IMR-90 (cell line): ENCODE results near the gene TNFRSF11A. TPM values are rescaled to one million over a fixed set of nuclear protein-coding genes. Genes with fewer than 3 reads are reported as not detected.

Source experiments
- ATAC-seq: fragments of 200-7000 bp; cut with Tn5 transposase; 2 replicates; pipeline ENCODE4 v1.9.1; 2020; ENCODE audit warnings: low read depth, mild to moderate bottlenecking, moderate library complexity
- BruUV-seq: library from RNA; stranded (reverse); fragments of 400-500 nt; replicated peaks from 2 replicates; lab custom pipeline; 2021; lab: Mats Ljungman, UMichigan
- CTCF ChIA-PET: fragments of 300-600 bp; formaldehyde crosslinking; extraction: SDS; loops from one replicate; lab custom pipeline; 2021; ENCODE audit warnings: antibody characterized with exemption; lab: Yijun Ruan, JAX
- POLR2A ChIA-PET: fragments of 300-600 bp; sonication (Branson Sonifier 250); formaldehyde crosslinking; loops from one replicate; lab custom pipeline; 2022; ENCODE audit warnings: antibody characterized with exemption; ENCODE audit not compliant: unreplicated experiment; lab: Charles Lee
- DNase-seq: peaks from one replicate; pipeline ENCODE4 v3.0.0; 2013
- H2AFZ ChIP-seq: replicated peaks from 2 replicates; pipeline ENCODE3; 2013; ENCODE audit warnings: low read length, mild to moderate bottlenecking; ENCODE audit not compliant: poor library complexity
- H2AK5ac ChIP-seq: 2 replicates; pipeline ENCODE4 v1.6.1; 2013; ENCODE audit warnings: low read depth, low read length, inconsistent platforms
- H2AK9ac ChIP-seq: replicated peaks from 2 replicates; pipeline ENCODE3; 2013; ENCODE audit warnings: mild to moderate bottlenecking, low read depth, low read length, moderate library complexity; ENCODE audit not compliant: poor library complexity
- H2BK120ac ChIP-seq: 2 replicates; pipeline ENCODE4 v1.6.1; 2013; ENCODE audit warnings: low read depth, low read length, inconsistent platforms
- H2BK15ac ChIP-seq: 3 replicates; pipeline ENCODE4 v1.6.1; 2013; ENCODE audit warnings: low read depth, low read length, inconsistent platforms
- H2BK20ac ChIP-seq: 2 replicates; pipeline ENCODE4 v1.6.1; 2013; ENCODE audit warnings: low read depth, mild to moderate bottlenecking, inconsistent platforms, low read length, moderate library complexity
- H2BK5ac ChIP-seq: 2 replicates; pipeline ENCODE4 v1.6.1; 2013; ENCODE audit warnings: mild to moderate bottlenecking, low read depth, low read length, inconsistent platforms; ENCODE audit not compliant: poor library complexity, severe bottlenecking
- H3K14ac ChIP-seq: replicated peaks from 2 replicates; pipeline ENCODE4 v1.6.1; 2013; ENCODE audit warnings: low read depth, low read length, inconsistent platforms
- H3K18ac ChIP-seq: 2 replicates; pipeline ENCODE4 v1.6.1; 2013; ENCODE audit warnings: low read depth, low read length, control low read depth
- H3K23ac ChIP-seq: 2 replicates; pipeline ENCODE4 v1.6.1; 2013; ENCODE audit warnings: low read depth, low read length, inconsistent platforms
- H3K27ac ChIP-seq: 2 replicates; pipeline ENCODE4 v1.5.1; 2013; ENCODE audit warnings: mild to moderate bottlenecking, control low read depth, low read length; ENCODE audit not compliant: insufficient read depth
- H3K27me3 ChIP-seq: 2 replicates; pipeline ENCODE4 v1.6.1; 2013; ENCODE audit warnings: low read length; ENCODE audit not compliant: control insufficient read depth, insufficient read depth
- H3K36me3 ChIP-seq: 2 replicates; pipeline ENCODE4 v1.6.1; 2013; ENCODE audit warnings: low read length, mixed read lengths; ENCODE audit not compliant: control insufficient read depth, insufficient read depth
- H3K4ac ChIP-seq: 2 replicates; pipeline ENCODE4 v1.6.1; 2013; ENCODE audit warnings: low read depth, low read length, inconsistent platforms
- H3K4me1 ChIP-seq: 2 replicates; pipeline ENCODE4 v1.6.1; 2013; ENCODE audit warnings: low read length, mixed read lengths; ENCODE audit not compliant: control insufficient read depth, insufficient read depth
- H3K4me2 ChIP-seq: 2 replicates; pipeline ENCODE4 v1.6.1; 2013; ENCODE audit warnings: low read depth, mild to moderate bottlenecking, control low read depth, low read length, moderate library complexity
- H3K4me3 ChIP-seq: 2 replicates; pipeline ENCODE4 v1.5.1; 2013; ENCODE audit warnings: low read depth, mild to moderate bottlenecking, control low read depth, low read length, moderate library complexity; ENCODE audit not compliant: insufficient read depth
- H3K56ac ChIP-seq: 2 replicates; pipeline ENCODE4 v1.6.1; 2013; ENCODE audit warnings: low read length, inconsistent platforms; ENCODE audit not compliant: insufficient read depth; ENCODE audit errors: extremely low read depth
- H3K79me1 ChIP-seq, 2 experiments: 2 replicates each; pipeline ENCODE4 v1.6.1; 2013; ENCODE audit warnings: low read length in 2 of 2, inconsistent platforms in 1 of 2, low read depth in 1 of 2
- H3K9ac ChIP-seq: 2 replicates; pipeline ENCODE4 v1.6.1; 2013; ENCODE audit warnings: low read depth, low read length, control low read depth
- H3K9me1 ChIP-seq: 2 replicates; pipeline ENCODE4 v1.6.1; 2013; ENCODE audit warnings: low read length, inconsistent platforms; ENCODE audit not compliant: insufficient read depth
- H3K9me3 ChIP-seq: 2 replicates; pipeline ENCODE4 v1.6.1; 2013; ENCODE audit warnings: low read length; ENCODE audit not compliant: control insufficient read depth, insufficient read depth
- H4K20me1 ChIP-seq: 2 replicates; pipeline ENCODE4 v1.6.1; 2013; ENCODE audit warnings: low read length, inconsistent platforms; ENCODE audit not compliant: insufficient read depth
- H4K5ac ChIP-seq: 2 replicates; pipeline ENCODE4 v1.6.1; 2013; ENCODE audit warnings: mild to moderate bottlenecking, low read depth, low read length, control low read depth
- H4K8ac ChIP-seq, 2 experiments: 2 replicates each; pipeline ENCODE4 v1.6.1; 2013; ENCODE audit warnings: low read depth in 2 of 2, low read length in 2 of 2, control low read depth in 1 of 2, inconsistent platforms in 1 of 2
- H4K91ac ChIP-seq: 2 replicates; pipeline ENCODE4 v1.6.1; 2013; ENCODE audit warnings: low read depth, low read length, inconsistent platforms; ENCODE audit not compliant: insufficient read depth
- CTCF ChIP-seq: conservative IDR thresholded peaks from 2 replicates; pipeline ENCODE4 v1.5.1; 2012; ENCODE audit warnings: mild to moderate bottlenecking, low read depth, low read length, improper control_type of control experiment
- MAZ ChIP-seq: IDR thresholded peaks from 2 replicates; pipeline ENCODE4 v1.6.1; 2012; ENCODE audit warnings: low read depth, mild to moderate bottlenecking, low read length, improper control_type of control experiment, moderate library complexity, borderline replicate concordance
- RFX5 ChIP-seq: IDR thresholded peaks from 2 replicates; pipeline ENCODE4 v1.8.0; 2012; ENCODE audit warnings: low read depth, mild to moderate bottlenecking, low read length, moderate library complexity
- SMC3 ChIP-seq: fragments of 150-350 bp; IDR thresholded peaks from 2 replicates; pipeline ENCODE4 v1.6.1; 2016; ENCODE audit warnings: low read depth, mild to moderate bottlenecking, antibody characterized with exemption, low read length, moderate library complexity
- WGBS, 2 experiments: methylation state at CpG; one replicate each; pipeline versions ENCODE4 v1.1.5 to v1.1.7; 2013; ENCODE audit warnings: missing lambda C conversion rate in 2 of 2; ENCODE audit not compliant: insufficient read length in 1 of 2; ENCODE audit errors: extremely low coverage in 2 of 2; 5-methylcytosine and 5-hydroxymethylcytosine counted together
- dilution Hi-C: fragments of 300-500 bp; cut with HindIII; formaldehyde crosslinking; loops from one replicate; pipeline ENCODE4 v1.14.3; 2018; ENCODE audit warnings: low sequenced_read_pairs; ENCODE audit not compliant: unreplicated experiment
- in situ Hi-C: fragments of 300-500 bp; cut with MboI; formaldehyde crosslinking; loops from 3 replicates; pipeline ENCODE4 v1.14.3; 2019; ENCODE audit warnings: low sequenced_read_pairs, inconsistent platforms, mixed read lengths
- intact Hi-C: fragments of 100-400 bp; cut with micrococcal nuclease; formaldehyde crosslinking; loops from 2 replicates; pipeline ENCODE4 v1.10.0; 2022
- polyA plus RNA-seq, 3 experiments: library from polyadenylated mRNA; depleted of rRNA; stranded (reverse); fragments of >200 nt; gene quantifications; 2 replicates each; pipeline ENCODE4 v1.2.3, GENCODE V29; 2012; ENCODE audit warnings: low replicate concordance in 1 of 3
- total RNA-seq: library from RNA; depleted of rRNA; stranded (reverse); fragments of >200 nt; gene quantifications from 2 replicates; pipeline ENCODE4 v1.2.3, GENCODE V29; 2012

The TNFRSF11A gene
- total and polyA plus RNA-seq, 2 of the 4 experiments (the other 2 are of a cell fraction): under 0.01 TPM; not detected in 1

GRCh38 chr18:62321201-62321600, 3.9 kb upstream of the TNFRSF11A start:
- POLR2A ChIA-PET: no interaction called here
- CTCF ChIA-PET: no interaction called here
- no peaks in the 10 kb centered on the region for H3K9me1 ChIP-seq

More at GRCh38 chr18:62321201-62321600, 3.9 kb upstream of the TNFRSF11A start:
- in situ Hi-C loops: no loop called here
- no peak overlapping the region for H3K18ac ChIP-seq
- H4K20me1 ChIP-seq: no peaks in the 10 kb centered on the region
- H2BK5ac ChIP-seq: no peak overlapping the region
- no peaks in the 10 kb centered on the region for H3K79me1 ChIP-seq
- no peak overlapping the region for H3K56ac ChIP-seq
- no peak overlapping the region for H4K91ac ChIP-seq
- H3K4ac ChIP-seq: no peak overlapping the region
- peaks cover 5% of the 10 kb centered on the region for H3K4me1 ChIP-seq
- H2AK9ac ChIP-seq: no peak overlapping the region
- H2BK20ac ChIP-seq: no peak overlapping the region
- no peak overlapping the region for H2BK15ac ChIP-seq
- no peak overlapping the region for H2AK5ac ChIP-seq
- H3K27ac ChIP-seq: no peak overlapping the region
- ATAC-seq (no peak), DNase-seq (no peak)
- no peak overlapping the region for H3K4me2 ChIP-seq
- no peak overlapping the region for H3K4me3 ChIP-seq
- H3K9me3 ChIP-seq: no peaks in the 10 kb centered on the region
- H3K23ac ChIP-seq: no peak overlapping the region
- H4K5ac ChIP-seq: no peak overlapping the region
- TF ChIP-seq CTCF (no peak), MAZ (no peak), SMC3 (no peak), RFX5 (no peak)
- dilution Hi-C loops: no loop called here
- no peaks in the 10 kb centered on the region for H3K36me3 ChIP-seq
- no CpG with 5 or more reads among the region's 3 CpGs for WGBS, 2 experiments
- no TSS peak for BruUV-seq
- peaks cover 40% of the 10 kb centered on the region for H3K27me3 ChIP-seq
- H3K14ac ChIP-seq: no peak overlapping the region
- H2AFZ ChIP-seq: no peak overlapping the region
- H2BK120ac ChIP-seq: no peak overlapping the region
- no peak overlapping the region for H4K8ac ChIP-seq
- intact Hi-C loops: no loop called here
- H3K9ac ChIP-seq: no peak overlapping the region
